Aorta (tissue), 5 donors: ENCODE measurements around the gene CACNB4. TPM values are rescaled to one million over a fixed set of nuclear protein-coding genes. Genes with fewer than 3 reads are reported as not detected.
"Not testable (repeated sequence)": the region's sequence is repeated elsewhere in the genome, so short reads cannot be mapped to it uniquely, and the experiment has no call there.

Experiments used
- ATAC-seq: fragments of 200-7000 bp; cut with Tn5 transposase; one replicate; pipeline ENCODE4 v1.9.1; 2022; ENCODE audit warnings: moderate library complexity; ENCODE audit not compliant: low FRiP score
- DNase-seq, 2 donors: peaks; one replicate each; pipeline ENCODE4 v3.0.0-alpha.2; 2020
- H3K27ac ChIP-seq, 2 donors: one replicate each; pipeline ENCODE4 v1.5.1; 2013; ENCODE audit warnings: low read length in 2 of 2, mild to moderate bottlenecking in 2 of 2, moderate library complexity in 2 of 2, control low read depth in 1 of 2, inconsistent platforms in 1 of 2, low read depth in 1 of 2
- H3K27me3 ChIP-seq, 2 donors: one replicate each; pipeline ENCODE4 v1.6.1; 2013; ENCODE audit warnings: control low read depth in 1 of 2, low read length in 1 of 2, mild to moderate bottlenecking in 1 of 2, moderate library complexity in 1 of 2; ENCODE audit not compliant: insufficient read depth in 2 of 2, control insufficient read depth in 1 of 2
- H3K36me3 ChIP-seq, 2 donors: one replicate each; pipeline ENCODE4 v1.6.1; 2013; ENCODE audit warnings: control low read depth in 1 of 2, low read length in 1 of 2, mild to moderate bottlenecking in 1 of 2; ENCODE audit not compliant: insufficient read depth in 2 of 2, control insufficient read depth in 1 of 2
- H3K4me1 ChIP-seq, 2 donors: one replicate each; pipeline ENCODE4 v1.6.1; 2013; ENCODE audit warnings: low read length in 2 of 2, control low read depth in 1 of 2, mild to moderate bottlenecking in 1 of 2, moderate library complexity in 1 of 2; ENCODE audit not compliant: insufficient read depth in 2 of 2, control insufficient read depth in 1 of 2
- H3K4me3 ChIP-seq, 2 donors: one replicate each; pipeline ENCODE4 v1.5.1; 2013; ENCODE audit warnings: low read length in 2 of 2, control low read depth in 1 of 2, mild to moderate bottlenecking in 1 of 2
- H3K9me3 ChIP-seq: one replicate; pipeline ENCODE4 v1.6.1; 2013; ENCODE audit warnings: mild to moderate bottlenecking, low read length; ENCODE audit not compliant: control insufficient read depth
- WGBS, 2 donors: extraction: QIAGEN DNeasy Blood & Tissue Kit; methylation state at CpG; one replicate each; pipeline ENCODE4 v1.1.7; 2013; 5-methylcytosine and 5-hydroxymethylcytosine counted together
- intact Hi-C, 2 donors: fragments of 100-400 bp; cut with DNase I; formaldehyde crosslinking; loops; one replicate each; pipeline versions ENCODE4 v1.14.2 to v1.15.0; 2022
- polyA plus RNA-seq, 2 donors: library from polyadenylated mRNA; stranded (reverse); fragments of 200-250 nt; gene quantifications; one replicate each; pipeline ENCODE4 v1.2.3, GENCODE V29; 2013
- total RNA-seq, 2 donors: library from RNA; stranded (reverse); fragmentation: NEBNext Ultra II Directional; extraction: Animal tissue kit (Norgen Biotek cat#: 25700); gene quantifications; one replicate each; pipeline ENCODE4 v1.2.1, GENCODE V29; 2021
- donor health status: healthy with polysubstance abuse.
- donor health status: Bipolar disorder and iron deficiency.
- donor health status: DM: no; HTN: no; CAD: no.
- donor health status: DM: no; HTN: no; CAD: no.
- donor health status: DM: yes; HTN: yes; CAD: no.

CACNB4 gene
- total and polyA plus RNA-seq, 4 donors = 1.2 to 14.3 (median 3.2) TPM

- WGBS, 2 donors = 95 to 96% methylated on average over 2 of the region's 2 CpGs
- no peaks in the 10 kb centered on the region for H3K4me1 ChIP-seq
- ATAC-seq (no peak), DNase-seq (no peak)
- no peaks in the 10 kb centered on the region for H3K9me3 ChIP-seq
- H3K27me3 ChIP-seq = no peaks in the 10 kb centered on the region
- no peak overlapping the region for H3K4me3 ChIP-seq
- no peaks in the 10 kb centered on the region for H3K36me3 ChIP-seq
- intact Hi-C loops = no loop called here
- H3K27ac ChIP-seq = no peak overlapping the region
Measured at GRCh38 chr2:151930042-151930441, 168.8 kb downstream of the CACNB4 start.

GRCh38 chr2:151928380-151928779 is 170.5 kb downstream of the CACNB4 start:
- no peaks in the 10 kb centered on the region for H3K36me3 ChIP-seq
- ATAC-seq (no peak), DNase-seq (no peak)
- WGBS, 2 donors = 92 to 98% methylated on average over 2 of the region's 2 CpGs
- H3K27ac ChIP-seq = no peak overlapping the region
- no peaks in the 10 kb centered on the region for H3K9me3 ChIP-seq
- no peaks in the 10 kb centered on the region for H3K4me1 ChIP-seq
- no peaks in the 10 kb centered on the region for H3K27me3 ChIP-seq
- no peak overlapping the region for H3K4me3 ChIP-seq
- intact Hi-C loops = no loop called here

- WGBS, 2 donors = 81 to 88% methylated on average over 7 of the region's 7 CpGs
- intact Hi-C loops = no loop called here
- ATAC-seq = no peak
Measured at GRCh38 chr2:151927501-151928221, 171.2 kb downstream of the CACNB4 start.

GRCh38 chr2:151922845-151923666 is 175.8 kb downstream of the CACNB4 start:
- no peaks in the 10 kb centered on the region for H3K27me3 ChIP-seq
- WGBS, 2 donors = 14 to 20% methylated on average over 5 of the region's 5 CpGs
- peaks cover 0 to 4% of the 10 kb centered on the region in 2 donors for H3K4me1 ChIP-seq
- intact Hi-C loops = no loop called here
- H3K36me3 ChIP-seq = no peaks in the 10 kb centered on the region
- no peaks in the 10 kb centered on the region for H3K9me3 ChIP-seq
- H3K4me3 ChIP-seq = no peak overlapping the region
- peak overlapping the region; percentile 9 to 79 for H3K27ac ChIP-seq
- ATAC-seq = peak; percentile 82
- peak; percentile 83 to 92 for DNase-seq

More at GRCh38 chr2:151927501-151928221, 171.2 kb downstream of the CACNB4 start:
- DNase-seq = no peak
- no peaks in the 10 kb centered on the region for H3K9me3 ChIP-seq
- no peak overlapping the region for H3K4me3 ChIP-seq
- H3K27me3 ChIP-seq = no peaks in the 10 kb centered on the region
- H3K36me3 ChIP-seq = no peaks in the 10 kb centered on the region
- H3K27ac ChIP-seq = no peak overlapping the region
- H3K4me1 ChIP-seq = peaks cover 0 to 2% of the 10 kb centered on the region in 2 donors

GRCh38 chr2:151919786-151920185 is 179.1 kb downstream of the CACNB4 start:
- H3K36me3 ChIP-seq = no peaks in the 10 kb centered on the region
- H3K4me3 ChIP-seq = no peak overlapping the region
- 14 to 20% methylated on average over 1 of the region's 1 CpG for WGBS, 2 donors
- peaks cover 0 to 4% of the 10 kb centered on the region in 2 donors for H3K4me1 ChIP-seq
- intact Hi-C loops = no loop called here
- H3K27ac ChIP-seq = no peak overlapping the region
- DNase-seq (no peak), ATAC-seq (no peak)
- no peaks in the 10 kb centered on the region for H3K9me3 ChIP-seq
- no peaks in the 10 kb centered on the region for H3K27me3 ChIP-seq

- Histone ChIP-seq H3K4me3 (no peak overlapping the region), H3K27ac (no peak overlapping the region), H3K9me3 (no peaks in the 10 kb centered on the region), H3K27me3 (no peaks in the 10 kb centered on the region), H3K36me3 (no peaks in the 10 kb centered on the region), H3K4me1 (peaks cover 0 to 4% of the 10 kb centered on the region in 2 donors)
- ATAC-seq = no peak
- no peak for DNase-seq
- 93 to 99% methylated on average over 2 of the region's 2 CpGs for WGBS, 2 donors
- intact Hi-C loops = no loop called here
Measured at GRCh38 chr2:151918308-151918707, 180.5 kb downstream of the CACNB4 start.

- Histone ChIP-seq H3K9me3 (no peaks in the 10 kb centered on the region), H3K27ac (no peak overlapping the region), H3K36me3 (no peaks in the 10 kb centered on the region), H3K4me3 (no peak overlapping the region), H3K4me1 (no peaks in the 10 kb centered on the region), H3K27me3 (no peaks in the 10 kb centered on the region)
- ATAC-seq (no peak), DNase-seq (no peak)
- intact Hi-C loops = no loop called here
- WGBS, 2 donors = 73 to 74% methylated on average over 5 of the region's 5 CpGs
Measured at GRCh38 chr2:151916632-151917031, 182.2 kb downstream of the CACNB4 start.

- H3K36me3 ChIP-seq, ATAC-seq, H3K27me3 ChIP-seq, H3K27ac ChIP-seq, intact Hi-C loops, H3K4me1 ChIP-seq, H3K9me3 ChIP-seq, H3K4me3 ChIP-seq, DNase-seq: not testable (repeated sequence)
- 97 to 98% methylated on average over 6 of the region's 7 CpGs for WGBS, 2 donors
Measured at GRCh38 chr2:151915629-151916025, 183.2 kb downstream of the CACNB4 start.
